K562 (cell line): ENCODE results near the gene PI4KA. TPM values are rescaled to one million over a fixed set of nuclear protein-coding genes. Genes with fewer than 3 reads are reported as not detected.
"Not testable (repeated sequence)": the region's sequence is repeated elsewhere in the genome, so short reads cannot be mapped to it uniquely, and the experiment has no call there.

ENCODE experiments used
- ATAC-seq: fragments of 200-7000 bp; cut with Tn5 transposase; 3 replicates; pipeline ENCODE4 v1.9.1; 2020; ENCODE audit warnings: moderate library complexity
- BruUV-seq: library from RNA; stranded (reverse); fragments of 400-500 nt; replicated peaks from 2 replicates; lab custom pipeline; 2021; lab: Mats Ljungman, UMichigan
- CTCF ChIA-PET: fragments of 300-600 bp; formaldehyde crosslinking; extraction: SDS; loops from one replicate; lab custom pipeline; 2021; ENCODE audit warnings: low intra/inter-chr PET ratio; lab: Yijun Ruan, JAX
- POLR2A ChIA-PET: fragments of 300-600, 350-650 bp; sonication (Branson Sonifier 250); formaldehyde crosslinking; extraction: SDS; loops from one replicate; lab custom pipeline; 2021; ENCODE audit warnings: antibody characterized with exemption, inconsistent platforms; lab: Yijun Ruan, JAX
- DNase-seq, 4 experiments: peaks; one replicate each; pipeline versions ENCODE4 v3.0.0 to v3.0.0-alpha.2; 2011 to 2018; ENCODE audit warnings: low spot score in 3 of 4, mixed read lengths in 3 of 4; ENCODE audit errors: extremely low read depth in 1 of 4
- FAIRE-seq: peaks from 2 replicates; lab custom pipeline; 2011; peaks lifted over from hg19 to GRCh38; lab: Jason Lieb, UNC
- H2AFZ ChIP-seq: 2 replicates; pipeline ENCODE4 v1.6.0; 2011; ENCODE audit warnings: low read depth, low read length, control low read depth, inconsistent platforms
- H3K27ac ChIP-seq: fragments of 200-600 bp; 3 replicates; pipeline ENCODE4 v1.8.0; 2011; ENCODE audit warnings: low read depth, mild to moderate bottlenecking, control low read depth, inconsistent platforms, low read length, moderate library complexity, mixed read lengths; ENCODE audit errors: extremely low read depth
- H3K27me3 ChIP-seq, 2 experiments: fragments of 300-600 bp in 1 of 2; 2 replicates in 1 of 2; 3 replicates in 1 of 2; pipeline versions ENCODE4 v1.6.0 to v1.8.0; 2011; ENCODE audit warnings: inconsistent platforms in 2 of 2, low read length in 2 of 2, mild to moderate bottlenecking in 1 of 2, mixed read lengths in 1 of 2, moderate library complexity in 1 of 2; ENCODE audit not compliant: control insufficient read depth in 2 of 2, insufficient read depth in 2 of 2
- H3K36me3 ChIP-seq: fragments of 300-600 bp; 3 replicates; pipeline ENCODE4 v1.8.0; 2011; ENCODE audit warnings: mild to moderate bottlenecking, low read length, inconsistent platforms; ENCODE audit not compliant: control insufficient read depth, insufficient read depth
- H3K4me1 ChIP-seq, 2 experiments: fragments of 200-600 bp in 1 of 2; replicated peaks in 1 of 2; 2 replicates in 1 of 2; 3 replicates in 1 of 2; pipeline versions ENCODE4 v1.5.1 to v1.8.0; 2011; ENCODE audit warnings: inconsistent platforms in 2 of 2, low read length in 2 of 2, mild to moderate bottlenecking in 1 of 2, mixed read lengths in 1 of 2, moderate library complexity in 1 of 2; ENCODE audit not compliant: control insufficient read depth in 2 of 2, insufficient read depth in 2 of 2
- H3K4me2 ChIP-seq: 2 replicates; pipeline ENCODE4 v1.6.1; 2011; ENCODE audit warnings: low read length, control low read depth, inconsistent platforms, mixed read lengths; ENCODE audit not compliant: insufficient read depth
- H3K4me3 ChIP-seq: fragments of 200-600 bp; sonication (generic), shearing (Covaris generic); 2 replicates; pipeline ENCODE4 v1.5.1; 2016; ENCODE audit warnings: control low read depth, inconsistent platforms
- H3K79me2 ChIP-seq: fragments of 200-600 bp; 3 replicates; pipeline ENCODE4 v1.8.0; 2011; ENCODE audit warnings: low read length, inconsistent platforms; ENCODE audit not compliant: control insufficient read depth, insufficient read depth
- H3K9ac ChIP-seq, 2 experiments: 2 replicates each; pipeline versions ENCODE4 v1.6.0 to v1.6.1; 2011; ENCODE audit warnings: low read depth in 2 of 2, low read length in 2 of 2, control low read depth in 1 of 2, inconsistent platforms in 1 of 2, mild to moderate bottlenecking in 1 of 2, mixed read lengths in 1 of 2; ENCODE audit not compliant: insufficient read depth in 1 of 2
- H3K9me1 ChIP-seq: one replicate; pipeline ENCODE4 v1.6.0; 2011; ENCODE audit warnings: inconsistent platforms, mild to moderate bottlenecking, low read length, moderate library complexity; ENCODE audit not compliant: control insufficient read depth, insufficient read depth
- H3K9me3 ChIP-seq: replicated peaks from 2 replicates; pipeline ENCODE4 v1.5.1; 2011; ENCODE audit warnings: low read depth, low read length, inconsistent platforms; ENCODE audit not compliant: control insufficient read depth, insufficient read depth
- H4K20me1 ChIP-seq: replicated peaks from 2 replicates; pipeline ENCODE4 v1.6.1; 2011; ENCODE audit warnings: low read length, inconsistent platforms, mixed read lengths; ENCODE audit not compliant: control insufficient read depth, insufficient read depth
- ZNF639 ChIP-seq, 2 experiments: fragments of 200-800 bp in 1 of 2; sonication (Bioruptor generic) in 1 of 2; sonication (generic) in 1 of 2; formaldehyde crosslinking in 1 of 2; IDR thresholded peaks in 1 of 2; conservative IDR thresholded peaks in 1 of 2; 2 replicates each; pipeline versions ENCODE4 v1.5.0 to v1.6.1; 2016 to 2020; ENCODE audit warnings: missing compliant biosample characterization in 1 of 2, missing genetic modification characterization in 1 of 2, missing genetic modification reagents in 1 of 2
- WGBS: fragments of 100-300 bp; shearing (Covaris generic); methylation state at CpG from one replicate; pipeline ENCODE4 v1.1.6; 2016; ENCODE audit warnings: low coverage, mixed read lengths; ENCODE audit not compliant: insufficient coverage; ENCODE audit errors: missing lambda C conversion rate; 5-methylcytosine and 5-hydroxymethylcytosine counted together
- in situ Hi-C: fragments of 300-500 bp; cut with MboI; formaldehyde crosslinking; loops from 4 replicates; pipeline ENCODE4 v1.15.0; 2018; ENCODE audit warnings: inconsistent platforms, mixed read lengths
- intact Hi-C: fragments of 100-400 bp; cut with micrococcal nuclease; formaldehyde crosslinking; loops from 2 replicates; pipeline ENCODE4 v1.14.2; 2022
- polyA plus RNA-seq, 8 experiments: library from polyadenylated mRNA; depleted of rRNA in 4 of 8; stranded (reverse) in 5 of 8; unstranded in 3 of 8; fragments of >200 nt; fragmentation: Nextera tagmentation in 2 of 8; fragmentation: Illumina TruSeq in 1 of 8; extraction: Ambion mirVana in 2 of 8; extraction: Trizol in 1 of 8; gene quantifications; 2 replicates each; pipeline versions ENCODE4 v1.2.1 to v1.2.3, GENCODE V29; 2011 to 2014; ENCODE audit warnings: inconsistent platforms in 1 of 8, missing spikeins in 1 of 8
- total RNA-seq, 7 experiments: library from RNA; depleted of rRNA in 6 of 7; stranded (reverse); fragments of >200 nt in 6 of 7; fragmentation: Illumina TruSeq in 2 of 7; extraction: Trizol in 2 of 7; gene quantifications; 2 replicates each; pipeline versions ENCODE4 v1.2.1 to v1.2.3, GENCODE V29; 2011 to 2021; ENCODE audit warnings: low replicate concordance in 1 of 7

The PI4KA gene
- total and polyA plus RNA-seq, 9 of the 15 experiments (the other 6 are each of a cell fraction or from before 2014, with no cell fraction given): 7.3 to 187 (median 84.7) TPM

DNA sequence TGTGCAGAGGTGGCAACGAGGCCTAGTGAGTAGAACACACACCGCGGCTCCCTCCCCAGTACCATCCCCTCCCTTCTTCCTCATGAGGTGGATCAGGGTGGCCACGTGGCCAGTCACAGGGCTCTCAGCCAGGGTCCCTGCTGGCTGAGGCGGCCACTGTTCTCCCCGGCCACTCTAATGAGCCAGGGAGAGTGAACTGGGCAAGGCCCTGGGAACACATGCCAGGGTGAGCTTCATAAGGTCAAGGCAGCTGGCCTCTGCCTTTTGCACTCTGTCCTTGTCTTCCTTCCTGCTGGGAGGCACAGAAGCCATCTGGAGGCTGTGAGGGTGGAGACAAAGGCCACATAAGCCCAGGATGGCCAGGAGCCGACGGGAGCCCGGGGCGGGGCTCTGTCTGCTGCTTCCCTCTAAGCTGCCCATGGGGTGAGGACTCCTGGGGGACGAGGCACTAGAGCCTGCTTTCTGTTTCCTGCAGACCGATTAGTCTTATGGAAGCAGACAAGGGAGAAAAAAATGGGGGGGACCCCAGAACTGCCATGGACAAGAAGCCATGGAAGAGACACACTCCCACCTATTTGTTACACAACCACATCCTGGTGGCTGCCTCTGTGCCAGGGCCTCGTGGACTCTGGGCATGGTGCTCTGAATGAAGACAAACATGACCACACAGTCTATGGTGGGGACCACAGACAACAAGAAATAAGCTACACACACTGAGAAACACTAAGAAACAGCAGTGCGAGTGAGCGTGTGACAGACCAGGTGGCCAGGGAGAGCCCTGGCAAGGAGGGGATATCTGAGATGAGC, 123.1 kb downstream of the PI4KA start:
- H3K4me1 ChIP-seq, H3K9ac ChIP-seq, H3K27ac ChIP-seq, BruUV-seq, intact Hi-C loops, H3K9me1 ChIP-seq, H3K9me3 ChIP-seq, H4K20me1 ChIP-seq, DNase-seq, FAIRE-seq, ATAC-seq, in situ Hi-C loops, POLR2A ChIA-PET, H3K27me3 ChIP-seq, H2AFZ ChIP-seq, CTCF ChIA-PET, H3K4me3 ChIP-seq, H3K4me2 ChIP-seq, H3K79me2 ChIP-seq: not testable (repeated sequence)
- 0 out of 4 replicates have a peak, but pooled peaks of 1 of the 2 experiments have one; percentile 31 for TF ChIP-seq ZNF639 (CRISPR knock-in tag; conservative IDR thresholded peaks at IDR 0.05 in 1 of 2, IDR thresholded peaks at IDR 0.05 in 1 of 2)
- 74% methylated on average over 9 of the region's 15 CpGs for WGBS
- H3K36me3 ChIP-seq: peaks cover 30% of the 10 kb centered on the region; the same call in 1 of the 3 replicates

DNA sequence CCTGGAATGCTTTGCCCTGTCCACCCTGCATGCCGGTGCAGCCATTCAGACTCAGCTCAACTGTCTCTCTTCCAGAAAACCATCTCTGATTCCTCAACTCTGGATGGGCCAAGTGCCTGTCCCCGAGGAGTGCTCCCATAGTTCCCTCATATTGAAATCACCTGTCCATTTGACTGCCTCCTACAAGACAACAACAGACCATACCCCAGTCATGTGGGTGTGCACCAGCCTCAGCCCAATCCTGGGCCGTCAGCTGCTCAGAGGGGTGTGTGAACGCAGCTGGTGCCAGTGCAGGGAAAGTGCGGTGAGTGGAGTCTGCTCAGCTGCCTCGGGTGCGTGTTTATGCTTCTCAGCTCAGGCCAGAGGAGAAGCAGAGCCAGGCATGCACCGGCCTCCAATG, 126.2 kb downstream of the PI4KA start:
- H3K9me3 ChIP-seq, BruUV-seq, H3K9me1 ChIP-seq, H3K9ac ChIP-seq, H3K4me3 ChIP-seq, ATAC-seq, H3K27ac ChIP-seq, H3K4me1 ChIP-seq, H3K27me3 ChIP-seq, H3K4me2 ChIP-seq, in situ Hi-C loops, H2AFZ ChIP-seq, intact Hi-C loops, H3K79me2 ChIP-seq, H4K20me1 ChIP-seq, DNase-seq, CTCF ChIA-PET, FAIRE-seq: not testable (repeated sequence)
- POLR2A ChIA-PET: interaction anchor here (1.8 kb wide), 1 partner anchor 52 kb away, joined by 4 read pairs; no protein-coding TSS in a partner anchor
- peaks cover 44% of the 10 kb centered on the region for H3K36me3 ChIP-seq
- WGBS: 82% methylated on average over 6 of the region's 8 CpGs
